Caco-2 (cell line): ENCODE results near the gene DLG1. TPM values are rescaled to one million over a fixed set of nuclear protein-coding genes. Genes with fewer than 3 reads are reported as not detected.

ENCODE experiments used
- BruUV-seq: library from RNA; stranded (reverse); fragments of 400-500 nt; replicated peaks from 2 replicates; lab custom pipeline; 2021; lab: Mats Ljungman, UMichigan
- CTCF ChIA-PET: fragments of 300-600 bp; sonication (Branson Sonifier 250); formaldehyde crosslinking; loops from one replicate; lab custom pipeline; 2022; ENCODE audit warnings: antibody characterized with exemption; lab: Charles Lee
- POLR2A ChIA-PET: fragments of 300-600 bp; sonication (Branson Sonifier 250); formaldehyde crosslinking; loops from one replicate; lab custom pipeline; 2022; ENCODE audit warnings: antibody characterized with exemption; lab: Charles Lee
- DNase-seq, 2 experiments: peaks; one replicate each; pipeline versions ENCODE4 v3.0.0 to v3.0.0-alpha.2; 2020 to 2022
- H3K27me3 ChIP-seq: replicated peaks from 2 replicates; pipeline ENCODE4 v1.6.0; 2011; ENCODE audit warnings: low read length; ENCODE audit not compliant: control insufficient read depth, insufficient read depth
- H3K36me3 ChIP-seq: 2 replicates; pipeline ENCODE4 v1.5.1; 2011; ENCODE audit warnings: low read length; ENCODE audit not compliant: control insufficient read depth, insufficient read depth
- H3K4me1 ChIP-seq: fragments of 250-450 bp; sonication (Bioruptor Pico); 2 replicates; pipeline ENCODE4 v1.5.1; 2020; ENCODE audit warnings: mild to moderate bottlenecking
- H3K4me3 ChIP-seq: 2 replicates; pipeline ENCODE4 v1.5.1; 2011; ENCODE audit warnings: low read depth, mild to moderate bottlenecking, control low read depth, low read length
- H3K9me3 ChIP-seq: fragments of 250-450 bp; sonication (Bioruptor Pico); 2 replicates; pipeline ENCODE4 v1.5.1; 2020; ENCODE audit warnings: mild to moderate bottlenecking, moderate library complexity
- H3K27ac Mint-ChIP-seq: one replicate; pipeline ENCODE4 v1.8.0; 2022; ENCODE audit warnings: mixed read lengths; ENCODE audit not compliant: unreplicated experiment
- H3K27me3 Mint-ChIP-seq: one replicate; pipeline ENCODE4 v1.8.0; 2022; ENCODE audit warnings: mixed read lengths; ENCODE audit not compliant: insufficient read depth, unreplicated experiment
- H3K36me3 Mint-ChIP-seq: one replicate; pipeline ENCODE4 v1.8.0; 2022; ENCODE audit warnings: mild to moderate bottlenecking, mixed read lengths; ENCODE audit not compliant: insufficient read depth, unreplicated experiment
- H3K4me1 Mint-ChIP-seq: one replicate; pipeline ENCODE4 v1.8.0; 2022; ENCODE audit warnings: low read depth, mixed read lengths; ENCODE audit not compliant: unreplicated experiment
- H3K4me3 Mint-ChIP-seq: one replicate; pipeline ENCODE4 v1.8.0; 2022; ENCODE audit warnings: mild to moderate bottlenecking, moderate library complexity, mixed read lengths; ENCODE audit not compliant: unreplicated experiment
- H3K9me3 Mint-ChIP-seq: one replicate; pipeline ENCODE4 v1.8.0; 2022; ENCODE audit warnings: mixed read lengths; ENCODE audit not compliant: unreplicated experiment
- CTCF ChIP-seq, 2 experiments: fragments of 200-600 bp in 1 of 2; IDR thresholded peaks; 1 replicate in 1 of 2; 2 replicates in 1 of 2; pipeline versions ENCODE4 v1.5.1 to v1.8.0; 2011 to 2022; ENCODE audit warnings: antibody characterized with exemption in 1 of 2, control low read depth in 1 of 2, inconsistent platforms in 1 of 2, low read depth in 1 of 2, low read length in 1 of 2, mild to moderate bottlenecking in 1 of 2, moderate library complexity in 1 of 2; ENCODE audit not compliant: insufficient read depth in 1 of 2, severe bottlenecking in 1 of 2, unreplicated experiment in 1 of 2
- intact Hi-C: fragments of 100-400 bp; cut with micrococcal nuclease; formaldehyde crosslinking; loops from one replicate; pipeline ENCODE4 v1.10.0; 2022; ENCODE audit not compliant: unreplicated experiment
- total RNA-seq: library from RNA; stranded (reverse); gene quantifications from 2 replicates; pipeline ENCODE4 v1.2.3, GENCODE V29; 2022

Gene DLG1
- total RNA-seq, 1 experiment from 2014 or later = 167 TPM

GRCh38 chr3:197080344-197080743 lies 218.1 kb downstream of the DLG1 start:
- POLR2A ChIA-PET = no interaction called here
- BruUV-seq = no TSS peak
- no peaks in the 10 kb centered on the region for H3K4me1 ChIP-seq

GRCh38 chr3:197076415-197076814 lies 222.0 kb downstream of the DLG1 start:
- no peak overlapping the region for H3K4me3 Mint-ChIP-seq
- no peaks in the 10 kb centered on the region for H3K27me3 Mint-ChIP-seq
- H3K36me3 ChIP-seq = no peaks in the 10 kb centered on the region; the same call in 1 of the 2 replicates
- TF ChIP-seq CTCF (IDR thresholded peaks at IDR 0.05; ENCODE audit: insufficient read depth in 1 of 2, low read depth in 1 of 2, low read length in 1 of 2, severe bottlenecking in 1 of 2, unreplicated experiment in 1 of 2) = no peak
- H3K9me3 ChIP-seq = no peaks in the 10 kb centered on the region
- H3K36me3 Mint-ChIP-seq = peaks cover 63% of the 10 kb centered on the region
- no peak for DNase-seq
- no peaks in the 10 kb centered on the region for H3K4me1 Mint-ChIP-seq
- BruUV-seq = no TSS peak
- no peak overlapping the region for H3K27ac Mint-ChIP-seq
- no peaks in the 10 kb centered on the region for H3K9me3 Mint-ChIP-seq
- POLR2A ChIA-PET = no interaction called here
- intact Hi-C loops = no loop called here
- H3K4me3 ChIP-seq = no peak overlapping the region
- H3K27me3 ChIP-seq = no peaks in the 10 kb centered on the region
- H3K4me1 ChIP-seq = no peaks in the 10 kb centered on the region
- CTCF ChIA-PET = no interaction called here

More at GRCh38 chr3:197080344-197080743, 218.1 kb downstream of the DLG1 start:
- Histone ChIP-seq H3K4me3 (no peak overlapping the region), H3K27me3 (no peaks in the 10 kb centered on the region), H3K9me3 (no peaks in the 10 kb centered on the region), H3K36me3 (no peaks in the 10 kb centered on the region; the same call in 1 of the 2 replicates)
- Mint-ChIP-seq H3K27me3 (no peaks in the 10 kb centered on the region), H3K4me3 (no peak overlapping the region), H3K36me3 (peaks cover 64% of the 10 kb centered on the region), H3K4me1 (no peaks in the 10 kb centered on the region), H3K27ac (no peak overlapping the region), H3K9me3 (no peaks in the 10 kb centered on the region)
- no peak for DNase-seq
- TF ChIP-seq CTCF (IDR thresholded peaks at IDR 0.05; ENCODE audit: insufficient read depth in 1 of 2, low read depth in 1 of 2, low read length in 1 of 2, severe bottlenecking in 1 of 2, unreplicated experiment in 1 of 2) = no peak
- CTCF ChIA-PET = no interaction called here
- intact Hi-C loops = no loop called here

- TF ChIP-seq CTCF (IDR thresholded peaks at IDR 0.05; ENCODE audit: insufficient read depth in 1 of 2, low read depth in 1 of 2, low read length in 1 of 2, severe bottlenecking in 1 of 2, unreplicated experiment in 1 of 2) = no peak
- Mint-ChIP-seq H3K27ac (no peak overlapping the region), H3K36me3 (peaks cover 42% of the 10 kb centered on the region), H3K4me1 (no peaks in the 10 kb centered on the region), H3K27me3 (no peaks in the 10 kb centered on the region), H3K4me3 (no peak overlapping the region), H3K9me3 (no peaks in the 10 kb centered on the region)
- H3K9me3 ChIP-seq = no peaks in the 10 kb centered on the region
- no peaks in the 10 kb centered on the region for H3K4me1 ChIP-seq
- BruUV-seq = no TSS peak
- no peaks in the 10 kb centered on the region for H3K36me3 ChIP-seq
- H3K27me3 ChIP-seq = no peaks in the 10 kb centered on the region
- intact Hi-C loops = no loop called here
- ChIA-PET CTCF (no interaction called here), POLR2A (no interaction called here)
- no peak for DNase-seq
- no peak overlapping the region for H3K4me3 ChIP-seq
These were observed 230.3 kb downstream of the DLG1 start for GRCh38 chr3:197068077-197068476.
